ENCODE results near the gene PDE2A. TPM values are rescaled to one million over a fixed set of nuclear protein-coding genes. Genes with fewer than 3 reads are reported as not detected.

The PDE2A gene
- total and polyA plus RNA-seq, 2 donors (not counting 3 experiments of a cell fraction or from before 2014, with no cell fraction given) = 14.8 to 16.8 TPM

- Histone ChIP-seq H3K4me2 (ENCODE audit: insufficient read depth, low read length) (no peak overlapping the region), H3K36me3 (ENCODE audit: control insufficient read depth in 2 of 2, extremely low read depth in 1 of 2, insufficient read depth in 2 of 2, low read length in 2 of 2) (peaks cover 8 to 47% of the 10 kb centered on the region in 2 experiments), H3K27me3 (ENCODE audit: control insufficient read depth in 2 of 2, insufficient read depth in 2 of 2, low read length in 2 of 2) (no peaks in the 10 kb centered on the region), H3K79me2 (ENCODE audit: control insufficient read depth, insufficient read depth, low read length) (no peaks in the 10 kb centered on the region), H3K9me1 (replicated peaks; ENCODE audit: control insufficient read depth, extremely low read depth, insufficient read depth, low read length) (no peaks in the 10 kb centered on the region), H3K9ac (replicated peaks; ENCODE audit: extremely low read depth, insufficient read depth, low read length) (no peak overlapping the region), H3K9me3 (replicated peaks; ENCODE audit: control insufficient read depth, insufficient read depth, low read length) (no peaks in the 10 kb centered on the region), H3K4me1 (ENCODE audit: control insufficient read depth, extremely low read depth, insufficient read depth, low read length) (no peaks in the 10 kb centered on the region), H3K27ac (ENCODE audit: insufficient read depth, low read depth, low read length) (no peak overlapping the region), H2AFZ (ENCODE audit: low read depth, low read length) (no peak overlapping the region), H4K20me1 (replicated peaks; ENCODE audit: control insufficient read depth, extremely low read depth, insufficient read depth, low read length) (no peaks in the 10 kb centered on the region), H3K4me3 (replicated peaks in 1 of 3; ENCODE audit: insufficient read depth in 1 of 3, low read depth in 1 of 3, low read length in 3 of 3) (no peak overlapping the region)
- POLR2A ChIA-PET = no interaction called here
- TF ChIP-seq MAX (IDR thresholded peaks at IDR 0.05; ENCODE audit: insufficient read depth, insufficient read length) = no peak
- no peak for TF ChIP-seq EZH2 (IDR thresholded peaks at IDR 0.05; ENCODE audit: borderline replicate concordance, low read depth, low read length, severe bottlenecking)
- TF ChIP-seq CTCF (IDR thresholded peaks at IDR 0.05; ENCODE audit: extremely low read depth in 1 of 2, insufficient read depth in 1 of 2, low read depth in 1 of 2, low read length in 2 of 2) = no peak
- no peak for TF ChIP-seq POLR2A (IDR thresholded peaks at IDR 0.05; ENCODE audit: low read depth, low read length)
- TF ChIP-seq MYC (IDR thresholded peaks at IDR 0.05; ENCODE audit: low read depth, low read length) = no peak
- no peak for TF ChIP-seq FOS (IDR thresholded peaks at IDR 0.05; ENCODE audit: borderline replicate concordance, insufficient read depth, low read length)
- no peak for TF ChIP-seq JUN (IDR thresholded peaks at IDR 0.05; ENCODE audit: borderline replicate concordance, insufficient read depth, insufficient read length, low read depth)
- no peak for TF ChIP-seq POLR2AphosphoS5 (IDR thresholded peaks at IDR 0.05; ENCODE audit: insufficient read depth, low read depth, low read length)
- TF ChIP-seq GATA2 (IDR thresholded peaks at IDR 0.05; ENCODE audit: insufficient read depth, insufficient read length, low read depth, low read length) = no peak
- no TSS peak for BruUV-seq (replicated peaks)
- FAIRE-seq = no peak
- CTCF ChIA-PET = no interaction called here
- dilution Hi-C loops (cut with MboI; ENCODE audit: extremely low pct_ligation_motif_present, low sequenced_read_pairs) = no loop called here
- intact Hi-C loops (cut with micrococcal nuclease) = no loop called here
- DNase-seq (ENCODE audit: low read depth, low spot score) = no peak
Measured at GRCh38 chr11:72701466-72701865, 27.2 kb upstream of the PDE2A start.

Data from endothelial cell of umbilical vein (primary cell).